Chondrocyte (in vitro differentiated cells): ENCODE measurements around the gene TMEM178A. TPM values are rescaled to one million over a fixed set of nuclear protein-coding genes. Genes with fewer than 3 reads are reported as not detected.

ENCODE experiments used
- DNase-seq: peaks from one replicate; pipeline ENCODE4 v3.0.0; 2021; ENCODE audit warnings: mixed read lengths, low spot score
- H3K27ac Mint-ChIP-seq: one replicate; pipeline ENCODE4 v1.8.0; 2021; ENCODE audit warnings: mild to moderate bottlenecking, moderate library complexity, mixed read lengths; ENCODE audit not compliant: unreplicated experiment
- H3K27me3 Mint-ChIP-seq: 2 replicates; pipeline ENCODE4 v1.8.0; 2021; ENCODE audit warnings: low read depth, mixed read lengths
- H3K36me3 Mint-ChIP-seq: 2 replicates; pipeline ENCODE4 v1.8.0; 2021; ENCODE audit warnings: low read depth, mixed read lengths
- H3K4me1 Mint-ChIP-seq: 2 replicates; pipeline ENCODE4 v1.8.0; 2021; ENCODE audit warnings: low read depth, mild to moderate bottlenecking, mixed read lengths
- H3K4me3 Mint-ChIP-seq: one replicate; pipeline ENCODE4 v1.8.0; 2021; ENCODE audit warnings: mild to moderate bottlenecking, moderate library complexity, mixed read lengths; ENCODE audit not compliant: unreplicated experiment
- H3K9me3 Mint-ChIP-seq: 2 replicates; pipeline ENCODE4 v1.8.0; 2021; ENCODE audit warnings: low read depth, mixed read lengths
- total RNA-seq: library from RNA; stranded (reverse); gene quantifications from 3 replicates; pipeline ENCODE4 v1.2.1, GENCODE V29; 2021
- TF ChIP-seq, protein P1 (sequence below): fragments of 200-600 bp; sonication (generic); IDR thresholded peaks from 2 replicates; pipeline ENCODE4 v1.5.0; 2021; ENCODE audit warnings: antibody characterized with exemption, mild to moderate bottlenecking, moderate library complexity

The TMEM178A gene
- total RNA-seq, 1 donor from 2014 or later, result 1.3 TPM

- no peak for DNase-seq
- peak overlapping the region; percentile 73 for H3K27ac Mint-ChIP-seq
- TF ChIP-seq, protein P1, sequence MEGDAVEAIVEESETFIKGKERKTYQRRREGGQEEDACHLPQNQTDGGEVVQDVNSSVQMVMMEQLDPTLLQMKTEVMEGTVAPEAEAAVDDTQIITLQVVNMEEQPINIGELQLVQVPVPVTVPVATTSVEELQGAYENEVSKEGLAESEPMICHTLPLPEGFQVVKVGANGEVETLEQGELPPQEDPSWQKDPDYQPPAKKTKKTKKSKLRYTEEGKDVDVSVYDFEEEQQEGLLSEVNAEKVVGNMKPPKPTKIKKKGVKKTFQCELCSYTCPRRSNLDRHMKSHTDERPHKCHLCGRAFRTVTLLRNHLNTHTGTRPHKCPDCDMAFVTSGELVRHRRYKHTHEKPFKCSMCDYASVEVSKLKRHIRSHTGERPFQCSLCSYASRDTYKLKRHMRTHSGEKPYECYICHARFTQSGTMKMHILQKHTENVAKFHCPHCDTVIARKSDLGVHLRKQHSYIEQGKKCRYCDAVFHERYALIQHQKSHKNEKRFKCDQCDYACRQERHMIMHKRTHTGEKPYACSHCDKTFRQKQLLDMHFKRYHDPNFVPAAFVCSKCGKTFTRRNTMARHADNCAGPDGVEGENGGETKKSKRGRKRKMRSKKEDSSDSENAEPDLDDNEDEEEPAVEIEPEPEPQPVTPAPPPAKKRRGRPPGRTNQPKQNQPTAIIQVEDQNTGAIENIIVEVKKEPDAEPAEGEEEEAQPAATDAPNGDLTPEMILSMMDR, result no peak
- H3K4me1 Mint-ChIP-seq, result peaks cover 81% of the 10 kb centered on the region
- H3K36me3 Mint-ChIP-seq, result peaks cover 26% of the 10 kb centered on the region
- peak overlapping the region; percentile 16 for H3K4me3 Mint-ChIP-seq
- peaks cover 12% of the 10 kb centered on the region for H3K9me3 Mint-ChIP-seq
- no peaks in the 10 kb centered on the region for H3K27me3 Mint-ChIP-seq
Measured at GRCh38 chr2:39734445-39734844, 68.7 kb downstream of the TMEM178A start.

- DNase-seq, result no peak
Measured at GRCh38 chr2:39735648-39736047, 69.9 kb downstream of the TMEM178A start.

GRCh38 chr2:39736640-39737039 lies 70.9 kb downstream of the TMEM178A start:
- no peak for DNase-seq
- peak overlapping the region; percentile 56 for H3K4me3 Mint-ChIP-seq
- peak overlapping the region; percentile 91 for H3K27ac Mint-ChIP-seq

More at GRCh38 chr2:39735648-39736047, 69.9 kb downstream of the TMEM178A start:
- Mint-ChIP-seq H3K27ac (peak overlapping the region; percentile 91), H3K4me3 (peak overlapping the region; percentile 56), H3K27me3 (no peaks in the 10 kb centered on the region), H3K4me1 (peaks cover 81% of the 10 kb centered on the region), H3K36me3 (peaks cover 26% of the 10 kb centered on the region), H3K9me3 (peaks cover 12% of the 10 kb centered on the region)
- TF ChIP-seq, protein P1, result no peak

GRCh38 chr2:39737661-39738060 lies 71.9 kb downstream of the TMEM178A start:
- Mint-ChIP-seq H3K9me3 (peaks cover 5% of the 10 kb centered on the region), H3K36me3 (peaks cover 20% of the 10 kb centered on the region), H3K4me3 (peak overlapping the region; percentile 68), H3K4me1 (peaks cover 66% of the 10 kb centered on the region), H3K27me3 (no peaks in the 10 kb centered on the region), H3K27ac (peak overlapping the region; percentile 89)
- TF ChIP-seq, protein P1, result no peak
- DNase-seq, result no peak

More at GRCh38 chr2:39736640-39737039, 70.9 kb downstream of the TMEM178A start:
- TF ChIP-seq, protein P1, result no peak
- Mint-ChIP-seq H3K36me3 (peaks cover 23% of the 10 kb centered on the region), H3K9me3 (peaks cover 6% of the 10 kb centered on the region), H3K27me3 (no peaks in the 10 kb centered on the region), H3K4me1 (peaks cover 74% of the 10 kb centered on the region)

DNA sequence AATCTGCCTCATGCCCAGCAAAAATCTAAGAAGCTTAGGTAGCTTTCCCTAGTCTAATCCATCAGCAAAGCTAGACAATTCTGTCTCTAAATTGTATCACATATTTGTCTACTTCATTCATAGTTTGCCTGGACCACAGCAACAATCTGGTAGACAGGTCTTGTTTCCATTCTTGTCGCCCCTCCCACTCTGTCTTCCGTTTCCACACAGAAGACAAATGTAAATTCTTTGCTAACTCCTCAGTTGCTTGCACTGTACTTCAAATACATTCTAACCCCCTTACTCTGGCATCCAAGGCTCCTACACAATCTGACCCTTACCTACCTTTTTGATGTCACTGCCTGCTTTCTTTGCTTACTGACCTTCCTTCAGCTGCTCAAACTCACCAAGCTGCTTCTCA lies 73.2 kb downstream of the TMEM178A start:
- Mint-ChIP-seq H3K36me3 (peaks cover 15% of the 10 kb centered on the region), H3K27me3 (no peaks in the 10 kb centered on the region), H3K4me3 (no peak overlapping the region), H3K4me1 (peaks cover 68% of the 10 kb centered on the region), H3K27ac (peak overlapping the region; percentile 66), H3K9me3 (peaks cover 5% of the 10 kb centered on the region)
- no peak for DNase-seq
- TF ChIP-seq, protein P1, result no peak
